Inferior parietal cortex (tissue), 1 donor: ENCODE data around the gene FXYD1.

Experiments used
- DNase-seq: peaks from one replicate; pipeline ENCODE4 v3.0.0-alpha.2; 2016; ENCODE audit errors: extremely low spot score

Gene FXYD1

DNA sequence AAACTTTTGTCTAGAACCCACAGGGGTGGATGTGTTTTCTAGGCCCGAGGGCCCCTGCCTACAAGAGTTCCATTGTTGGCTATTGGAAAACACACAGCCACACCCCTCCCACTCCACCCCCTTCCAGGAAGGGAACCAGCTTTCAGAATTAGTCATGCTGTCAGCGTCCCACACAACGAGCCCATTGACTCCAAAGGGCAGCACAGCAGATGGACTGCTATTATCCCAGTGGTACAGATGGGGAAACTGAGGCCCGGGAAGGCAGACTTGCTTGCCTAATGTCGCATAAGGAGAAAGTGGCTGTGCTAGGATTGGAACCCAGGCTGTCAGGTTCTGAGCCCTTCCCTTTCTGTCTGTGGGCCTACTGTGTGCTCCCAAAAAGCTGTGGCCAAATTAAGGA is 31.1 kb upstream of the FXYD1 start:
- peak; percentile 89 for DNase-seq

DNA sequence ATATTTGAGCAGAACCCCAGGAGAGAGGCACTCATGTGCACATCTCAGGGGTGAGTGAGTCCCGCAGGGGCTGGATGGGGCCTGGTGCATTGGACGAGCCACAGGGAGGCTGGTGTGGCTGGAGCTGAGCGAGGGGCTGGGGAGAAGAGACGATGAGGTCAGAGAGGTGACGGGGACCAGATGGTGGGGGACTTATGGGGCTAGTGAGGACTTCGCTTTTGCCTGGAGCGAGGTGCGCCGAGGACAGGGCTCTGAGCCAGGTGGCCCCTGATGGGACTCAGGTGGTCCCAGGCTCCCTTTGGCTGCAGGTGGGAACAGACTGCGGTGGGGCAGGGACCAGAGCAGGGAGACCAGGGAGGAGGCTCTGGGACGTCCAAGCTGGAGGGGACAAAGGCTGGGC is 29.9 kb upstream of the FXYD1 start:
- DNase-seq: no peak

DNA sequence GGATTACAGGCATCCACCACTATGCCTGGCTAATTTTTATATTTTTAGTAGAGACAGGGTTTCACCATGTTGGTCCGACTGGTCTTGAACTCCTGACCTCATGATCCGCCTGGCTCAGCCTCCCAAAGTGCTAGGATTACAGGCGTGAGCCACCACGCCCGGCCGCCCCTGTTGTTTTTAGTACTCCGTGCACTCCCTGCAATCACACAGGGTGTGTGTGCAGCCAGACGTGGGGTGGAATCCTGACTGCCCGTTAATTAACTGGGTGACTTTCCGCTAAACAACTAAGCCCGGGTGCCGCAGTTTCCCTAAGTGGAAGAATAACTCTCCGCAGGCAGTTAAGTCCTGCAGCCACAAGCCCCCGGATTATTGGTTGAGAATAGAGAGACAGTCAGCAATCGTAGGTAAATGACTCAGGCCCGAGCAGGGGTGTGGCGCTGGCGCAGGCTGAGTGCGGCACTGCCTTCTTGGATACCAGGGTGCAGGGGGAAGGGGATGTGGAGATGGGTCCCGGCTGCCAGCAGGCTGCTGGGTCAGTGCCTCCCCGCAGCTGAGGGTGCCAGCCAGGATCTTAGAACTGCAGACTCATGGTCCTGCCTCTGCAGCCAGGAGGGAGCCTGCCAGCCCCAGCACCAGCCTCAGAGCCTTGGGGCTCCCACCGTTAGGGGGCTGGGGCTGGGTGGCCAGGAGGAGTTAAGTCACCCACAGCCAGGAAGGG is 29.1 kb upstream of the FXYD1 start:
- DNase-seq: no peak

DNA sequence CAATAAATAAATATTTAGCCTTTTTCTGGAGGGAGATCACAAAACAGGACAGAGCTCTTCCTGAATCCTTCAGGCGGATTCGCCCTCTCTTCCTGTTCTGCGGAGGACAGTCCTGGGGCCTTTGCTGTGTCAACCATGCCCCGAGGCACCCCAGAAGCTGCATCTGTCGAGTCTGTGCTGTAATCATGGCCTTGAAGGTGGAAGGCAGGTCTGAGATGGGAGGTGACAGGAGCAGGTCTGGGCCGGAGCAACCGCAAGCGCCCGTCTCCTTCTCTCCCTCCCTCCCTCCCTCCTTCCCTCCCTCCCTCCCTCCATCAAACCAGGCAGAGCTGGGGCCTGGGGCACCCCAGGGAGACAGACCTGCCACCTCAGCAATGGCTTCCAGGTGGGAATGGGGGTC is 27.6 kb upstream of the FXYD1 start:
- DNase-seq: no peak

DNA sequence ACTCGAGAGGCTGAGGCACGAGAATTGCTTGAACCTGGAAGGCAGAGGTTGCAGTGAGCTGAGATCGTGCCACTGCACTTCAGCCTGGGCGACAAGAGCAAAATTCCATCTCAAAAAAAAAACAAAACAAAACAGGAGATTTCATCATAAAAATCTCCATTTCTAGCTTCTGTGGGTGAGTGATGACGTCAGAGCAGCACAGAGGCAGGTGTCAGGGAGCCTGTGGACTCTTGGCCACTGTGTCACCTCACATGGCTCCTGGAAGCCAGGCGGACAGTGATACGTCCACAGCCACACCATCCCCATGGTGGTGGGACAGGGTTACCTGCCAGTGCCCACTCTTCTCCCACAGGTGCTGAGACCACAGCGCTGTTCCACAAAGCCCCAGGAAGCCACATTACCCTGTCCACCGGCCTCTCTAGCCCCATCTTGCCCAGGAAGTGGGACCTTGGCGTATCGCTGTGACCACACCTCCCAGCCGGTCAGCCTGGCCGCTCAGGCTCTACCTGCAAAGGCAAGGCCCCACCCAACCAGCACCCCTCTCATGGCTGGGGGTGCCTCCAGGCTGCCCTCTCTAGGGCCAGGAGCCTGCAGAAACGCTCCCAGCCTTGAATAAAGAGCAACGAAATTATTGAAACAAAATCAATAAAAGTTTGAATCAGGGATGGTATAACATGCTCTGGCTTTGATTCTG is 25.5 kb upstream of the FXYD1 start:
- DNase-seq: no peak

DNA sequence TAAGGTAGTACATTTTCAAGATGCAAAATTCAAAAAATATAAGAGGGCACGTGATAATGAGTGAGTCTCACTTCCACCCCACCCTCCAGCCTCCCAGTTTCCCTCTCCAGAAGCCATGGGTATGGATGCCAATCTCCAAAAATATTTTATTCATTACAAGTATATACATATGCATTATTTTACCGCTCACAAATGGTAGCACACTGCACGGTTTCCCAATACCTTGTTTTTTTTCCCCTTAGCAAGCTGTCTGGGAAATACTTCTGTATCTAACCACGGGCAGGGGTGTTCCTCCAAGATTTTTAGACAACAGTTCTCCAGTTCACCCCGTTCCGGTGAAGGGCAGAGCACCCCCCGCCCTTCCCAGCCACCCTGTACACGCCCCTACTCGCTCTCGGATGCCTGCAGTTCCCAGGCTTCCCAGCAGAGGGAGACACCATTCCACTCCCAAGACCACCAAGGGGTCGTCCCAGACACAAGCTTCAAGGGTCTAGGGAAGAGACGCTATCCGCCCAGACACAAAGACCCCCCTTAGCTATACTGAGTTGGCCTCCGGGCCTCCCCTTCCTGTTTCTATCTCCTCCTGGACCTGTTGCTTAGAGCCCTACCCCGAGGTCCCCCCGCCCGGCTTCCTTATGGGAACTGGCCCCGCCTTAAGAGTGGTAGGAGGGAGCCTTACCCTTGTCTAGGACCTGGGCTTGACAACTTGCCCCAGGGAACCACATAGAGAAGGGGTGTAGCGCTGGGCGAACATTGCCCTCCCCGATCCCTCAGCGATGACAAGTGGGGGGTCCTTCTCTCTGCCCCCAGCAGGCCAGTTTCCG is 24.1 kb upstream of the FXYD1 start:
- DNase-seq: peak; percentile 85

DNA sequence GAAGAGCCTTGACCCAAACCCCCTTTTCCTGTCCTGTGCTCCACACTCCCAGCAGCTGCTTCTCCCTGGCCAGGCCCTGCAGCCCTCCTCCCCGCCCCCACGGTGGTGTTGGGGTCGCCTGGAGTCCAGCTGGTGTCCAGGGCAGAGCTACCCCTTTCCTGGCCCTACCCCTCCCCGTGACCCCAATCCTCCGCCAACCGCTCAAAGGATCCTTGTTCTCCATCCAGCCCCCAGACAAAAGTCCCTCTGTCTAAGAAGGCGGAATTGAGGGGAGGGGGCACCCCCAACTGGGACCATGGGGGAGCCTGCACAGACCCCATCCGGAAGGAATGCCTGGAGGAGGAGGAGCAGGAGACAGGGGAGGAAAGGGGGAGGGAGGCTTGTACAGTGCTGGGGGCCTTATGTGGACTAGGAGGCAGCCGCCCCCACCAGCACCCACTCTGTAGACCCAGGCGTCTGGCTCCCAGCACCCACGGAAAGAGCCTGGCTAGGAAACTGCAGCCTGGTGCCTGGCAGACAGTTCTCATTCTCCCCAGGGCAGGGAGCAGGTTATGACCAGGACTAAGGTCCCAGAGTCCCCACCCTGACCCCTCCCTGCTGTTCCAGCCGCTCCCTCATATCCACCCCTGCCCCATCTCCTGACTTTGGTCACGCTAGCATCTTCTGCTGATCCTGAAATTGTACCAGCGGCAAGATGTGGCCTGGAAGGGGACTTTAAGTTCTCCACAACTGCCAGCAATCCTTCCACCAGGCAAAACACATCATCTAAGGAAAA is 23.3 kb upstream of the FXYD1 start, which contains the start of gene FXYD3:
FXYD3 (plus strand) TSS at position 647 of the 775 bp plus-strand sequence. CDS start 3,554 bp downstream, outside the sequence.
- no peak for DNase-seq

DNA sequence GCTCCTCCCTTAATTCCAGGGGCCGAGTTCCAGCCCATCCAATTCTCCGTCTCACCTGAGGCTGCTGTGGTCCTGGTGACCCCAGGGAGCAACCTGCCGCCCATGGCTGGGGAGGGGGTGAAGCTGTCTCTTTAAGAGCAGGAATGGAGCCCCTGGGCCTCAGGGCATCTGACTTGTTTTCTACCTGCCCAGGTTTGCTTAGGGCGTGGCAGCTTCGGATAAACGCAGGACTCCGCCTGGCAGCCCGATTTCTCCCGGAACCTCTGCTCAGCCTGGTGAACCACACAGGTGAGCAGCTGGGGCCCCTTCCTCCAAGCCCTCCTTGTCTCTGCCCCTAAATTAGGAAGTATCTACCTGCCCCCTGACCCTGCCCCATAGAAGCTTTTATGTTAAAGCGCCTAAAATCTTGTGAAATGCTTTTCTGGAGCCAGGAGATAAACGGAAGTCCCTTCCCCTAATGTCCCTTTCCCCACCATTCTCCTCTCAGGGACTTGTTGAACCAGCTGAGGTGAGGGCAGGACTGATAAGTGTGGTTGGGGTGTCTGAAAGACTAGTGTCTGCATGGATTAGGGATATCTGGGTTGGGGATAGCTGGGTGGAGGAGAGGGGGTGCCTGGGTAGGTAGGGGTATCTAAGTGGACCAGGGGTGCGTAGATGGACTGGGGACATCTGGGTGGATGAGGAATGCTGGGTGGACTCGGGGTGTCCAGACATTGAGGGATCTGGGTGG is 22.4 kb upstream of the FXYD1 start:
- DNase-seq: no peak

DNA sequence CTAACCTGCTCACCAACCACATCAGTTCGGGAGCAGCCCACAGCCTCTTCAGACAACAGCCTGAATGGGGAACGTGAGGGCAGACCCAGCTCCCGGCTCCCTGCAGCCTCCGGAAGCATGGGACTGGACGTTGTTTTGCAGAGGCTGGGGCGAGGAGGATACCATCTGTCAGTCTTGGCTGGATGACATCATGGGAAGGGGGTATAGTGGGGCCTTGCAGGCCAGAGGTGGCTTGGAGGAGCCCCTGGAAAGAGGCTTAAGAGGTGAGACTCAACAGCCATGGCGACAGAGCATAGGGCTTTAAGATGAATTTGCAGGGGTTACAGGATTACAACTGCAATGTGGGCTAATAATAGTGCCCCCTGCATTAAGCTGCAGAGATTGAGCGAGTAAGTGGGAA is 21.5 kb upstream of the FXYD1 start:
- no peak for DNase-seq

DNA sequence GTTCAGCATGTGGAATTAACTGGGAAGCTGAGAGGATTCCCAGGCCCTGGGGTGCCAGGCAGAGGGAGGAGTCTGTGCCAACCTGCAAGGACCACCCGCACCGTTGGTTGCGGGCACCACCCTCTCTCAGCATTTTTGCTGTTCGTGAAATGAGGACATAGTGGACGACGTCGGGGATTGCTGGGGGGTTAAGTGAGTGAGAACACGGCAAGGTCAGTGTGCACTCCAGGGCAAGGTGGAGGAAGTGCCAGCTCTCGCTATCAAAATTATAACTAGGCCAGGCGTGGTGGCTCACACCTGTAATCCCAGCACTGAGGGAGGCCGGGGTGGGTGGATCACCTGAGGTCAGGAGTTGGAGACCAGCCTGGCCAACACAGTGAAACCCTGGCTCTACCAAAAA is 20.8 kb upstream of the FXYD1 start:
- no peak for DNase-seq

DNA sequence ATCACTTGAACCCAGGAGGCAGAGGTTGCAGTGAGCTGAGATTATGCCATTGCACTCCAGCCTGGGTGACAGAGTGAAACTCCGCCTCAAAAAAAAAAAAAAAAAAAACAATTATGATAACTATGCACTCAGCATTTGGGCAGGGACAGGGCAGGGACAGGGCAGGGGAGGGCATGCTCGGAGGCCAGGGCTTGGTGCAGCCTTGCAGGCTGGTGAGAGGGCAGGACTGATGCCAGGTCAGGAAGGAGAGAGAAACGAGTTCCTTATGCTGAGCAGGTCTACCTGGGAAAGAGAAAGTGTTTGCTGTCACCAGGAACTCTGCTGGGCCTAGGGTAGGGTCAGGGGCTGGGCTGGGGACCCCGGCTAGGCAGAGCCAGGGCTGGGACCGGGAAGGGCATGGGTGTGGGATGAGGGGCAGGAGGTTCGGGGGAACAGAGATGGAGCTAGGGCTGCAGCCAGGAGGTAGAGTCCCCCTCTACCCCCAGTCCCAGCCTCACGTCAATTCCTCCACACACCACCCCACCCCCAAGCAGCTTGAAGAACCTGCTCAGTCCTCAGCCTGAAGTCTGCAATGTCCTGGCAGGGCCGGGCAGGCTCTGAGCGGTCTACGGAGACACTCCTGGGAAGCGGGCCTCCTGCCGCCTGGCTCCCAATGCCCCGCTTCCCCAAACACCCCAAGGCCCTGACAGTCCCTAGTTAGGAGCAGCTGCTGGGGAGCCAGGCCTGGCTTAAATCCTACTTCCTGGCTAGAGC is 20.2 kb upstream of the FXYD1 start:
- no peak for DNase-seq

DNA sequence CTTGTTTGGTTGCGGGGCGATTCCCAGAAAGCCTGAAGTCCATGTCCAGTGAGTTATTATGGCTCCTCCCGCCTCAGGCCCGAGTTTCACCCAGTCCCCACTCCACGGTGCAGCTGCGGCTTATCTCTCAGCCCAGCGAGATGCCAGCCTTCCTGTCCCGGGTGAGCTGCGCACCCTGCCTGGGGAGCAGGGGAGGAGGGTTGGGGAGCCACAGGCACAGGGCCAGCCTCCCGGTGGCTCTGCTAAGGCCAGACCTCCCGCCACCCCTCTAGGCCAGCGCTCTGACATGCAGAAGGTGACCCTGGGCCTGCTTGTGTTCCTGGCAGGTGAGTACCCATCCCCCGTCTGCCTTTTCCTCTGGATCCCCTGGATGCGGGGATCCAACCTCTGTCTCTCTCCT is 19.5 kb upstream of the FXYD1 start:
- no peak for DNase-seq

DNA sequence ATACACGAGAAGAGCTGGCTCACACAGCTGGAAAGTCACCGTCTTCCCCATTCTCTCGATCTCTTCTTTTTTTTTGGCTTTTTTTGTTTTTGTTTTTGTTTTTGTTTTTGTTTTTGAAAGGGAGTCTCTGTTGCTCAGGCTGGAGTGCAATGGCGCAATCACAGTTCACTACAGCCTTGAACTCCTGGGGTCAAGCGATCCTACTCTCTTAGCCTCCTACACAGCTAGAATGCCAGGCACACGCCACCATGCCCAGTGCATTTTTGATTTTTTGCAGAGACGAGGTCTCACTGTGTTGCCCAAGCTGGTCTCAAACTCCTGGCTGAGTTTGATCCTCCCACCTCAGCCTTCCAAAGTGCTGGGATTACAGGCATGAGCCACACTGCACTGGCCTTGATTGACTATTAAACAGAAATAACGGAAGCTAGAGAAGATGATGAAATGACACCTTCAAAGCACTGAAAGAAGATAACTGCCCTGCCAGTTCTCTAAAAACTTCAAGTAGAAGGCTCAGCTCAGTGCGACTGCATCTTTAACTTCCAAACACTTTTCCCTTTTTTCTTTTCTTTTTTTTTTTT is 19.0 kb upstream of the FXYD1 start:
- DNase-seq: no peak

DNA sequence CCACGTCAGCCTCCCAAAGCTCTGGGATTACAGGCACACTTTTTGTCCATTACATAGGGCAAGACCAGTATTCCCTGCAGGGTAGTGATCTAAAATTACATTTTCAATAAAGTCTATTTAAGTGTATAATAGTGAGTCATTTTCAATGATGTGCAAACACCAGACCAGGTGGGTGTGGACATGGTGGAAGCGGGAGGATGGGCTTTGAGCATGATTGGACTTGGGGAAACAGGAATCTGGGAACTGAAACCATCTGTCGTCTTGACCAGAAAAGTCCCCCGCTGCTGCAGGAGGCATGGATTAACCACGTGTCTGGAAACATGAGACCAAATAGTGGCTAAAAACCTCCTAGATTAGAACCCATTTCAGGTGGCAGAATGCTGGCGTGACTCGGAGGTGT is 18.1 kb upstream of the FXYD1 start:
- no peak for DNase-seq

DNA sequence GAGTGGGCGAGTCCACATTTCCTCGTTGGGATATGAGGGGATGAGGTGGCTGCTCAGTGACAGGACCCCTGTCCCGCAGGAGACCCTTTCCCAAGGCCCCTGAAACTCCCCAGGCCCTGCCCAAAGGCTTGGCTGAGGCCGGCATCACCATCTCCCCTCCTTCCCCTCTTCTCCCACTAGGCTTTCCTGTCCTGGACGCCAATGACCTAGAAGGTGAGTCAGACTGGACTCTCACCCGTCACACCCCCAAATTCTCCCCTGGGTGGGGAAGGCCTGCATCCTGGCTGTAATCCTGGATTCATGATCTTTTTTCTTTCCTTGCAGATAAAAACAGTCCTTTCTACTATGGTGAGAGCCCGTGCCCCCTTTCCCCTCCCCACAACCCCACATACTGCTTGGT is 17.7 kb upstream of the FXYD1 start:
- DNase-seq: no peak

DNA sequence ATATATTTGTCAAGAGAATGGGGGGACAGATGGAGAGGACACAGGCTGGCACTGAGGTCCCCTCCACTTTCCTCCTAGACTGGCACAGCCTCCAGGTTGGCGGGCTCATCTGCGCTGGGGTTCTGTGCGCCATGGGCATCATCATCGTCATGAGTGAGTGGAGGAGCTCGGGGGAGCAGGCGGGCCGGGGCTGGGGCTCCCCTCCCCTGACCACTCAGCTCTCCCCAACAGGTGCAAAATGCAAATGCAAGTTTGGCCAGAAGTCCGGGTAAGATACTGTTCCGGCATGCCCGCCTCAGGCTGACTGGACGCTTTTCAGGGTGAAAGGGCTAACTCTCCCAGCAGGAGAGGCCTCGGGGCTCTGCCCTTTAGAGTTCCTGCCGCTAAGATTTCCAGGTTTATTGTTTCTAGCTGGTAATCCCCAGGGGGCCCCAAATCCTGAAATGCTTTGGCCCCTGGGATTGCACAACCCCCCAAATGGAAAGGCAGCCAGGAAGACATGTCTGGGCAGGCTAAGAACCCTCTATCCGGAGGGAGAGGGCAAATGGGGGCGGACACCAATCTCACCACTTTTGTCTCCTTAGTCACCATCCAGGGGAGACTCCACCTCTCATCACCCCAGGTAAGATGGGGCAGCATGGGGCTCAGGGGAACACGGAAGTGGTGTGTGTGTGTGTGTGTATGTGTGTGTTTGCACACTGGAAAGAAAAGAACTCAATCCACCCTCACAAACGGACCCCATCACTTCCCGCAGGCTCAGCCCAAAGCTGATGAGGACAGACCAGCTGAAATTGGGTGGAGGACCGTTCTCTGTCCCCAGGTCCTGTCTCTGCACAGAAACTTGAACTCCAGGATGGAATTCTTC is 15.7 kb upstream of the FXYD1 start:
- no peak for DNase-seq

DNA sequence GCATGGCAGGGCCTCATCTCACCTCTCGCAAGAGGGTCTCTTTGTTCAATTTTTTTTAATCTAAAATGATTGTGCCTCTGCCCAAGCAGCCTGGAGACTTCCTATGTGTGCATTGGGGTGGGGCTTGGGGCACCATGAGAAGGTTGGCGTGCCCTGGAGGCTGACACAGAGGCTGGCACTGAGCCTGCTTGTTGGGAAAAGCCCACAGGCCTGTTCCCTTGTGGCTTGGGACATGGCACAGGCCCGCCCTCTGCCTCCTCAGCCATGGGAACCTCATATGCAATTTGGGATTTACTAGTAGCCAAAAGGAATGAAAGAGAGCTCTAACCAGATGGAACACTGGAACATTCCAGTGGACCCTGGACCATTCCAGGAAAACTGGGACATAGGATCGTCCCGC is 15.1 kb upstream of the FXYD1 start:
- no peak for DNase-seq

DNA sequence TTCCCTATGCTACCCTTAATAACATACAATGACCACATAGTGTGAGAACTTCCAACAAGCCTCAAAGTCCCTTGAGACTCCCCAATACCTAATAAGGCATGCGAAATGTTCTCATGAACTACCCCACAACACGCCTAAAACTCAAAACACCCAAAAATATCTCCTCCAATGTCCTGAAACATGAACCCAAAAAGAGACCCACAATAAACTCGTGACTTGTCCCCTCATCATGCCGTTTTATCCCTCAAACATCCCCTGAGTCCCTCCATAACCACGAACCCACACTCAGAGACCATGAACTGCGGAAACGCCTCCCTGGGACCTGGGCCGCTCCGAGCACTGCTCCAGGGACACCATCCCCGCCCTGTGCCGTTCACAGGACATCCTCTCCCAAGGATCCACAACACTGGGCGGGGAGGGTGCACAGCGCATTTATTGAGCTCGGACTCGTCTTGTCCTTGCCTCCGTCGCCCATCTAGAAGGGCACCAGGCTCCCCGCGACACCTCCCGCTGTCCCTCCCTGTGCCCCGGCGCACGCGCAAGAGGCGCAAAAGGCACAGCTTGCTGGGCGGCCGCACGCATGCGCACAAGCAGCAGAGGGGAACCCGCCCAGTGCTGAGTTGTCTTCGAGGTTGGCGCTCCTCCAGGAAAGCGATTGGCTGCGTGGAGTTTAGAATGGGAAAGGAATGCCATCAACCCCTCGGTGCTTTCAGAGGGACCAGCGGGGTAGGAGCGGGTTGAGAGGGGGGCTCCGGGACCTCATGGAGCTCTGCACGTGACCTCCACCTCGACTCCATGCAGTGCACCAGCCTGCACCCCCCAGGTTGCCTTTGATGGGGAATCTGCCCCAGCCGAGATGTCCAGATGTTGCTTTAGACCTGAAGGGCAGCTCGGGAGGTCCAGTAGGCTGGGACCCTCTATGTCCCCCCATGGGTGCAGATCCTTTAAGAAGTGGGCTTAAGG is 14.2 kb upstream of the FXYD1 start:
- peak; percentile 97 for DNase-seq
